Astrocyte of the spinal cord (primary cell): ENCODE results near the gene CRYBG3.
A peak's percentile ranks its signal among the peaks of the same experiment; 100 is the strongest.

ENCODE experiments used
- DNase-seq: peaks from one replicate; pipeline ENCODE4 v3.0.0; 2011; ENCODE audit warnings: low read depth, low spot score
- H3K4me3 ChIP-seq: 2 replicates; pipeline ENCODE4 v1.5.1; 2011; ENCODE audit warnings: low read depth, mild to moderate bottlenecking, low read length, moderate library complexity
- in situ Hi-C: cut with HindIII; loops from 2 replicates; pipeline ENCODE4 v1.10.0; 2017; ENCODE audit warnings: low sequenced_read_pairs
- TF ChIP-seq, protein P1 (sequence below): IDR thresholded peaks from 2 replicates; pipeline ENCODE4 v1.5.1; 2012; ENCODE audit warnings: low read depth, mild to moderate bottlenecking, low read length, inconsistent platforms

CRYBG3 gene

DNA sequence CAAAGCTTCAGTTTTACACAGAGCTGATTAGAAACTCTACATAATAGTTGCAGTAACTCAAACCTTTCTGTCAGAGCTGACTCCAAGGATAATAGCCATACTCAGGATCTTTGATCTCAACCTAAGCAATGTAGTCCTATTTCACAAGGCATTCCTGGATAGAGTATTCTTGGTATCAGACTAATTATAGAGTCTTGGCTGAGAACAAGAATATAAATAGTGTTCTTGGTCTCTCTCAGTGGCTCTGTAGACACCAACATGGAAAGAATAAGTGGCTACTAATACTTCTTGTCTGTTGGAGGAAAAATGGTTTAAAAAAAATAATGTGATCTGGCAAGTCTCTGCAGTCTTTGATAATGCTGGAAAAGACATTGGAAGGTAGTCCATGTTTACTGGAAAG is 94.8 kb downstream of the CRYBG3 start:
- in situ Hi-C loops: no loop called here
- no peak overlapping the region for H3K4me3 ChIP-seq
- TF ChIP-seq, protein P1, sequence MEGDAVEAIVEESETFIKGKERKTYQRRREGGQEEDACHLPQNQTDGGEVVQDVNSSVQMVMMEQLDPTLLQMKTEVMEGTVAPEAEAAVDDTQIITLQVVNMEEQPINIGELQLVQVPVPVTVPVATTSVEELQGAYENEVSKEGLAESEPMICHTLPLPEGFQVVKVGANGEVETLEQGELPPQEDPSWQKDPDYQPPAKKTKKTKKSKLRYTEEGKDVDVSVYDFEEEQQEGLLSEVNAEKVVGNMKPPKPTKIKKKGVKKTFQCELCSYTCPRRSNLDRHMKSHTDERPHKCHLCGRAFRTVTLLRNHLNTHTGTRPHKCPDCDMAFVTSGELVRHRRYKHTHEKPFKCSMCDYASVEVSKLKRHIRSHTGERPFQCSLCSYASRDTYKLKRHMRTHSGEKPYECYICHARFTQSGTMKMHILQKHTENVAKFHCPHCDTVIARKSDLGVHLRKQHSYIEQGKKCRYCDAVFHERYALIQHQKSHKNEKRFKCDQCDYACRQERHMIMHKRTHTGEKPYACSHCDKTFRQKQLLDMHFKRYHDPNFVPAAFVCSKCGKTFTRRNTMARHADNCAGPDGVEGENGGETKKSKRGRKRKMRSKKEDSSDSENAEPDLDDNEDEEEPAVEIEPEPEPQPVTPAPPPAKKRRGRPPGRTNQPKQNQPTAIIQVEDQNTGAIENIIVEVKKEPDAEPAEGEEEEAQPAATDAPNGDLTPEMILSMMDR: no peak
- no peak for DNase-seq

DNA sequence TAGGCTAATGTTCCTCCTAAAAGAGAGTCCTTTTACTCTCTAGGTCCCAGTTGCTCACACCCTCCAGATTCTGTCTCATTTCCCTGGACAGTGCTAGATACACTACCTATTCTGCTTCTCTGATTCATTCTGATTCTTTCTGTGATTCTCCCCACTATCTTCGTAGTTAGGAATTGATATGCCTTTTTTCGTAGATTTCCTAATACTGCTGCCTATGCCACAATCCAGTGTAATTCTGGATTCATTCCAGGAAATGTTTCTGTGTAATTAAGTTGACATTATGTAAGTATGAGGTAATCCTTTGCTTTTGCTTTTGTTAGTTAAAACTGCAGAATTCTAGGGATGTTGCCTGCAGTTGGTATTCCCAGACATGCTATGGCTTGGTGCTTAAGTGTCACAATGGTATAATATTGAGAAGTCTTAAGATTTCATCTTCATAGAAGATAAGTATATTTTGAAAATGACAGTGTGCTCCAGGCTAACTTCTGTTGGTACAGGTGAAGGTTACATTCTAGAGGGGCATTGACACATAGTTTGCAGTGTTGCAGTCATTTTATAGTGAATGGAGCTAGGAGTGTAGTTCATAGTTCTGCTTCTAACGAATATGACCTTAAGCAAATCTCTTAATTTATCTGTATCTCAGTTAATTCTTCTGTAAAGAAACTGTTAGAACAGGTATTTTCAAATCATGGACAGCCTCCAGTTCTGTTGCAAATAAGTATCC is 96.2 kb downstream of the CRYBG3 start:
- TF ChIP-seq, protein P1: no peak
- DNase-seq: peak; percentile 17
- H3K4me3 ChIP-seq: no peak overlapping the region
- in situ Hi-C loops: no loop called here

DNA sequence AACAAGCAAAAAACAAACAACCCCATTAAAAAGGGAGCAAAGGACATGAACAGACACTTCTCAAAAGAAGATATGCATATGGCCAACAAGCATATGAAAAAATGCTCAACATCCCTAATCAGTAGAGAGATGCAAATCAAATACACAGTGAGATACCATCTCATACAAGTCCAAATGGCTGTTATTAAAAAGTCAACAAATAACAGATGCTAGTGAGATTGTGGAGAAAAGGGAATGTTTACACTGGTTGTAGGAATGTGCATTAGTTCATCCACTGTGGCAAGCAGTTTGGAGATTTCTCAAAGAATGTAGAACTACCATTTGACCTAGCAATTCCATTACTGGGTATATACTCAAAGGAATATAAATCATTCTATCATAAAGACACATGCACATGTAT is 105.9 kb downstream of the CRYBG3 start:
- peak; percentile 29 for DNase-seq
- TF ChIP-seq, protein P1: no peak
- in situ Hi-C loops: no loop called here
- no peak overlapping the region for H3K4me3 ChIP-seq

DNA sequence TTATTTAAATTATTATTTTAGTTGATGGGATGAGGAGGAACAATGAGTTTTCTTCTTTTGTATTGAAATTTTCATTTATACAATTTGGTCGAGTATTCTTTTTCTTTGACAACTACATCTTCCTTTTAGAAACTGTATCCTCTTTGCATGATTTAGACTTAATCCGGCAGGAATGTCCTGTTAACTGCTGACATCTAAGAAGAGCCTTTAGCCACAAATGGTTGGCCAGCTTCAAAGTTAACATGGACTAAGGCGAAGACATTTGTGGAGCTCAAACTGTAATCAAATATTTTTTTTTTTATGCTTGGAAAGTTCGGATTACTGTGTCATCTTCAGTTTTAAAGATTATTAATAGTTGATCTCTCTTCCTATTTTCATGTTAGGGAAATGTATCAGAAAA is 107.2 kb downstream of the CRYBG3 start:
- TF ChIP-seq, protein P1: no peak
- H3K4me3 ChIP-seq: no peak overlapping the region
- in situ Hi-C loops: no loop called here
- no peak for DNase-seq

DNA sequence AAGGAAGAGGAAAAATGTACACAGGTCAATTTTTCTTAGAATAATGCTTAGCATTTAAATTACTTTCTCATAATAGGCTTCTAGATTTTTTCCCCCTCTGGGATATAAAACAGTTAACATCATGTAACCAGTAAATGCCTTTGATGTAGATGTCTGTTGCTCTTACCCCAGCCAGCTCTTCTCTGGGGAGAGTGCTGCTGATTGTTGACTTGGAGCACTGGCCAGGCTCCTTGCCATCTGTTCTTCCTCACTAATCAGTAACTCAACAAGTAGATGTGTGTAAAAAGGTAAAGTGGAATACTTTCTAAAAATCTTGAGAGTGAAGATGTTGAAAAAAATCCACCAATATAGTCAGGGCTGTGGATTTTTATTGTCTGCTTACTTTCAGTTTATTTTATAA is 108.2 kb downstream of the CRYBG3 start:
- in situ Hi-C loops: no loop called here
- DNase-seq: no peak
- TF ChIP-seq, protein P1: no peak
- H3K4me3 ChIP-seq: no peak overlapping the region

DNA sequence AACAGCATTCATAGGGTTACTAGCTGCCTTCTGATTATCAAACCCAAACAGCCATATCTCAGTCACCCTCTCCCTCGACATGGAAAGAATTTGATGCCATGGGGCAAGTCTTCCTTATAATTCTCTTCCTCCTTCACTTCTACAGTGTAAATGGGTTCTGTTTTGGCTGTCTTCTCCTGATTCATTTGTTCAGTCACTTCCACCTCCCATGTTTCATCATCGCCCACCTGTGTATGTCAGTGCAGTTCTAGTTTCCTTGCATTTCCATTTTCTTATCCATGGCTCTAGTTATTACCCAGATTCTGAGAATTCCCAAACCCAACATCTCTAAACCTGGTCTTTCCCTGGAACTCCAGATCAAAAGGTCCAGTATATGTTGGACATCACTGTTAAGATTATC is 109.4 kb downstream of the CRYBG3 start:
- H3K4me3 ChIP-seq: no peak overlapping the region
- DNase-seq: no peak
- TF ChIP-seq, protein P1: no peak
- in situ Hi-C loops: no loop called here
